Testis (tissue), 2 donors: Measurements from ENCODE around the gene SUPT3H.

Source experiments
- POLR2A ChIP-seq: fragments of 450-650 bp; IDR thresholded peaks from one replicate; pipeline ENCODE4 v1.6.1; 2017; ENCODE audit warnings: antibody characterized with exemption, mild to moderate bottlenecking, moderate library complexity
- TF ChIP-seq, protein P1 (sequence below), 3 experiments: fragments of 450-650 bp in 2 of 3; fragments of 200-600 bp in 1 of 3; sonication (generic) in 1 of 3; IDR thresholded peaks; one replicate each; pipeline ENCODE4 v1.5.1; 2016 to 2019; ENCODE audit warnings: antibody characterized with exemption in 3 of 3, mild to moderate bottlenecking in 2 of 3, moderate library complexity in 1 of 3

DNA sequence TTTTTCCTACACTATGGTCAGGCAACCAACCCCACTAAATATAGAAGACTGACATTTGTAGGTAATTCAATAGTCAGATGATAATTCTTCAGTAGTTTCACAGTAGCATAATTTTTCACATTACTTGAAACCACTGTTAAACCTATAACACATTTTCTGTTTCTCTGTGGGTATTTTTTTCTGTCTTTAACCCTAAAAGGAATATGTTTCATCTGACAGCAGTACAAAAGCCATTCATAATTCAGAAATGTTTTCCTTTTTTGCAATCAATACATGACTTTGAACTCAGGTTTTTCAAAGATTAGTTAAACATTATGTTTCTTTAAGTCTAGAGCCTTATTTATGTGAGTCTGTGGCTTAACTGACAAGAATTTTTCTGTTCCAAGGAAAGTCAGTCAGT lies 178.2 kb downstream of the SUPT3H start:
- TF ChIP-seq, protein P1, sequence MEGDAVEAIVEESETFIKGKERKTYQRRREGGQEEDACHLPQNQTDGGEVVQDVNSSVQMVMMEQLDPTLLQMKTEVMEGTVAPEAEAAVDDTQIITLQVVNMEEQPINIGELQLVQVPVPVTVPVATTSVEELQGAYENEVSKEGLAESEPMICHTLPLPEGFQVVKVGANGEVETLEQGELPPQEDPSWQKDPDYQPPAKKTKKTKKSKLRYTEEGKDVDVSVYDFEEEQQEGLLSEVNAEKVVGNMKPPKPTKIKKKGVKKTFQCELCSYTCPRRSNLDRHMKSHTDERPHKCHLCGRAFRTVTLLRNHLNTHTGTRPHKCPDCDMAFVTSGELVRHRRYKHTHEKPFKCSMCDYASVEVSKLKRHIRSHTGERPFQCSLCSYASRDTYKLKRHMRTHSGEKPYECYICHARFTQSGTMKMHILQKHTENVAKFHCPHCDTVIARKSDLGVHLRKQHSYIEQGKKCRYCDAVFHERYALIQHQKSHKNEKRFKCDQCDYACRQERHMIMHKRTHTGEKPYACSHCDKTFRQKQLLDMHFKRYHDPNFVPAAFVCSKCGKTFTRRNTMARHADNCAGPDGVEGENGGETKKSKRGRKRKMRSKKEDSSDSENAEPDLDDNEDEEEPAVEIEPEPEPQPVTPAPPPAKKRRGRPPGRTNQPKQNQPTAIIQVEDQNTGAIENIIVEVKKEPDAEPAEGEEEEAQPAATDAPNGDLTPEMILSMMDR (IDR thresholded peaks at IDR 0.05): no peak
- TF ChIP-seq POLR2A: no peak
